Renal pelvis (tissue), 4 donors: ENCODE results near the gene SLC44A3. TPM values are rescaled to one million over a fixed set of nuclear protein-coding genes. Genes with fewer than 3 reads are reported as not detected.
"Not testable (repeated sequence)": the region's sequence is repeated elsewhere in the genome, so short reads cannot be mapped to it uniquely, and the experiment has no call there.

ENCODE experiments used
- DNase-seq: peaks from one replicate; pipeline ENCODE4 v3.0.0-alpha.2; 2013
- polyA plus RNA-seq, 3 donors: library from polyadenylated mRNA; unstranded; fragments of 120-200 nt; gene quantifications; one replicate each; pipeline ENCODE4 v1.2.1, GENCODE V29; 2013; ENCODE audit not compliant: insufficient read length in 3 of 3

The SLC44A3 gene
- polyA plus RNA-seq, 3 donors, result 52.8 to 88.6 (median 62.1) TPM

DNA sequence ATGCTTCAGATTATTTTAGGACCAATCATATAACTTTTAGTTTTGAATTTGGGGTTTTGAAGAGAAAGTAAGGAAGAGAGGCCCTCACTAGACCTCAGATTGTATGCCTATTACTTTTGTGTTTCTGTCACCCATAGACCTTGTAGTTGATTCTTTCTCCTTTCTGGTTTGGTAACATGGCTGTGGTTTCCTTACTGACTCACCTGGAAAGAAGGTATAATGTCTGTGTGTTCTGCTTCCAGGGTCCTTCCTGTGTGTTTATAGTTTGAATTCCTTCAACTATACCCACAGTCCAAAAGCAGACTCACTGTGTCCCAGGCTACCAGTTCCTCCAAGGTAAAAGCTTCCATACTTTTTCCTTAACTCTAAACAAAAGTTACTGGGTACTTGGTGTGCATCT is 8.1 kb downstream of the SLC44A3 start:
- DNase-seq, result no peak

DNA sequence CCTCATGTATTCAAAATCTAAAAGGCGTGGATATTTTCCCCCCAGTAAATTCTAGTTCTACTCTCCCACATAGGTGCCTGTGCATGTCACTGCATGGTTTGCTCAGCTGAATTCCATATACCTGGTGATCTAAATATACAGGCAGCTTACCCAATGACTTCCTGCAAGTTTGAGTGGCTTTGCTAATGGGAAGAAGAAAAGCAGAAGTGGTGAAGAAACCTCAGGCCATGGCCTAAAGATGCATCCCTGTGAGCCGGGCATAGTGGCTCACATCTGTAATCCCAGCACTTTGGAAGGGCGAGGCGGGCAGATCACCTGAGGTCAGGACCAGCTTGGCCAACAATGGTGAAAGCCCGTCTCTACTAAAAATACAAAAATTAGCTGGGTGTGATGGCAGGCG is 11.5 kb downstream of the SLC44A3 start:
- no peak for DNase-seq

DNA sequence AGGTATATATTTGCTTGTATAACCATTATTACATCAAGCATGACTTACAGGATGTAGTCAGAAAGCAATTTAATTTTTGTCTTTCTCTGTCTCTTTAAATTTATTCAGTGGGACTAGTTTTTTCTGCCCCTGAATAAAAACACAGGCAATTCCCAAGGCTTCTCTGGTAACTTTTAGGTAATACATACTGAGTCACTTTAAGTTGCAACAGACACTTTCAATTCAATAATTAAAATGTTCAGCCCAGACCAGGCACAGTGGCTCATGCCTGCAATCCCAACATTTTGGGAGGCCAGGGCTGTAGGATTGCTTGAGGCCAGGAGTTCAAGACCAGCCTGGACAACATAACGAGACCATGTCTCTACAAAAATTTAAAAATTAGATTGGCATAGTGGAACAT is 12.3 kb downstream of the SLC44A3 start:
- no peak for DNase-seq

DNA sequence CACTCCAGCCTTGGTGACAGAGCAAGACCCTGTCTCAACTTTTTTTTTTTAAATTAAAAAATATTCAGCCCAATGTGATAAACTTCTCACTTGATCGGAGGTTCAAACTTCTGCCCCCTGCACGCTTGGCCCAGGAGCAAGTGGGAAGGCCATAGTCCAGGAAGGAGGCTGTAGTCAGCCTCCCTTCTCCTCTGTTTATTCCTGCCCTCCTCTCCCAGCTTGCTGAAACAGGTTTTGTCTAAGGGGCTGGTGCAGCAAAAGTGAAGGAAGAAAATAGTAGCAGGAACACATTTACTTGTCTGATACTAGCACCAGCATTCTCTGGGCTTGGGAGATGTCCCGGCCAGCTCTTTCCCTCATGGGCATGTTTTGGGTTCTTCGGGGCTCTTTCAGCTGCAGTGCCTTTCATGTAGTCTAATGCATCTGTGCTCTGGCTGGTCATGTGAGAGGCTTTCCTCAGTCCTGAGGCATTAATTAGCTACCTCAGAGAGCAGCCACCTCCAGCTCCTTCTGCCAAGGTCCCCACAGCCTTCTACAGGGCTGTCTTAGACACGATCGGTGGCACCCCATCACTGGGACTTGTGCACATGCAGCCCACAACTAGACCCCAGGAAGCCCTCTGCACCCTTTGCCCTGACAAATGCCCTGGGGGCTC is 12.9 kb downstream of the SLC44A3 start:
- DNase-seq, result no peak

DNA sequence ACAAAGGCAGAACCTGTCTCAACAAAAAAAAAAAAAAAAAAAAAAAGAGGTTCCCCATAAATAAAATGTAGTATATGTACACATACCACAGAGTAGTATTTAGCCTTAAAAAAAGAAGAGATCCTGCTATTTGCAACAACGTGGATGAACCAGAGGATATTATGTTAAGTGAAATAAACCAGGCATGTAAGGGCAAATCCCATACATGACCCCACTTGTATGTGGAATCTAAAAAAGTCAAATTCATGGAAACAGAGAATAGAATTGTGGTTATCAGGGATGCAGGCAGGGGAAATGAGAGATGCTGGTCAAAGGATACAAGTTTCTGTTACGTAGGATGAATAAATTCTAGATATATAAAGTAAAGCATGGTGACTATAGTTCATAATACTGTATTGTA is 16.7 kb downstream of the SLC44A3 start:
- DNase-seq, result no peak

DNA sequence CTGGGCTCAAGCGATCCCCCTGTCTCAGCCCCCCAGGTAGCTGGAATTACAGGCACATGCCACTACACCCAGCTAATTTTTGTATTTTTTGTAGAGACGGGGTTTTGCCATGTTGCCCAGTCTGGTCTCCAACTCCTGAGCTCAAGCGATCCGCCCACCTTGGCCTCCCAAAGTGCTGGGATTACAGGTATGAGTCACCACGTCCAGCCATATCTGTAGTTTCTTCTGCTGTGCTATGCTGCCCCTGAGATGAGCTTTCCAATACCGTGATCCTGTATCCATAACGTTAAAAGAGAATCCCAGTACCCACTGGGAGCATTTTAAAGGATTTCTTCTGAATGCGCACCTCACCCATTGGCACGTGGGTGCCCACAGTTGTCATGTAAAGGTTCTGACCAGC is 20.2 kb downstream of the SLC44A3 start:
- DNase-seq, result not testable (repeated sequence)

DNA sequence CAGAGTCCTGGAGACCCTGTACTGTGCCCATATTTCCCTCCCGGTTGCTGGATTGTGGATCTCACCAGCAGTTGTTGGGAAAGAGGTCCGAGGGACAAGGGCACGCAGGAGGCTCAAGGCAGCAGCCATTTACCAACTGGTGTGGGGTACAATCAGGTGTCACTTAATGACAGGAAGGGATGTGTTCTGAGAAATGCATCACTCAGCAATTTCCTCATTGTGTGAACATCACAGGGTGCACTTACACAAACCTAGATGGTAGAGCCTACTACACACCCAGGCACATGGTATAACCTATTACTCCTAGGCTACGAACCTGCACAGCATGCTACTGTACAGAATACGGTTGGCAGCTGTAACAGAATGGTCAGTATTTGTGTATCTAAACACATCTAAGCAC is 20.7 kb downstream of the SLC44A3 start:
- DNase-seq, result no peak

DNA sequence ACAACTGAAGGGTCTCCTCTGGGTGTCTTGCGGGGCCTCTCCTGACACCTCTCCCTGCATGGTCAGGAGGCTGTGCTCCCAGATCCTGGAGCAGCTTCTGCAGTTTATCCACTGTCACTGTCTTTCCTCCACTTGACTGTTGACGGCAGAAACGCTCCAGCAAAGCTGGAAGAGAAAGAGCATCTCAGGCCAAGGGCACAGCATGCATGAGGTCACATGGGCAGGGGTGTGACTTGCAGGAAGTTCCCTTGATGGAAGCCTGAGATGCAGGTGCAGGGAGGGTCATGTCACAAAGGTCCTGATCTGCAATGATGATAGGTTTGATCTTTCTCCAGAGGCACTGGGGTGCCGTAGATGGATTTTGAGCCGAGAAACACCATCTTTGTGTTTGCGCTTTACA is 23.3 kb downstream of the SLC44A3 start:
- DNase-seq, result no peak

DNA sequence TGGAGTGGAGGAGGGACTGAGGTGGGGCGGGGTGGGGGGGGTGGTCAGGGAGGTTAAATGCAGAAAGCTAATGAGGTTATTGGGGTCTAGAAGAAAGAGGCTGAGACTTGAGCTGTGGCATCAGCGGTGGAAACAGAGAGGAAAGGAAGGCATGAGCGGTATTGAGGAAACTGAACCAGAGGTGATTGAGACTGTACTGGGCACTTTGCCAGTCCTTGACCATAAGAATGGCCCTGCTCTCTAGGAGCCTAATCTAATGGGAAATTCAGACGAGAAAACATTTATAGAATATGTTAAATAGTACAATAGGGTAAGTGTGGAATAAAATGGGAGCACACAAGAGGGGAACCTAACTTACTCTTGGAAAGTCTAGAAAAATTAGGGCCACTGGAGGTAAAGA is 23.7 kb downstream of the SLC44A3 start:
- DNase-seq, result no peak

DNA sequence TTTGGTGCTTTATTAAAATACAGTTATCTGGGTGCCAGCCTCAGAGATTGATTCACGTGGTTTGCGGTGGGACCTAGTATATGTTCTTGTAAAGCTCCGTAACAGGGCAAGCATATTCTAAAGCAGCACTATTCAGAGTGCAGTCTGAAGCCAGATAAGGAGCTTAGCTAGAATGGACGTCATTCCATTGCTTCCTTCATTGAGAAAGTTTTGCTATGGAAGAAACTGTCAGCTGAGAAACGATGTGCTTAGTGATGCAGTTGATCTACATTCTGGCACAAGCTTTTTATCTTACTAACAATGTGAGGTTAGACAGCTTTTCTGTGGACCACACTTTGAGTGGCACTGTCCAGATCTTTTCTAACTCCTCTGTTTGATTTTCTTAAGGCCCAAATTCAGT is 26.2 kb downstream of the SLC44A3 start:
- DNase-seq, result no peak

DNA sequence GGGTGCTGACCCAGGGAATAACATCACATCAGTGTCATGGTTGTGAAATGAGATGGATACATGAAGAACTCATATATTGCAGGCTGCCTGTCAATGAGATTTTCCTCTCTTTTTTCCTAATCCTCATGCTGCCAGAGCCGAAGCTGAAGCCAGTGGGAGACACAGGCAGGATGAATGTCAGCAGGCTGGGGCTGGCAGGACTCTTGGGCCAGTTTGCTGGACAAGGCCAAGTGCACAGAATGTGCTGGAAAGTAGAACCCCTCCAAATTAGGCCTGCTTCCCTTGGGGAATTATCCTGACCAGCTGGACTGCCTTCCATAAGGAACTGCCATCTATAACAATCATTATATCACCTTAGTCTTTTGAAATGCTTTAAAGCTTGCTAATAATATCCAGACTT is 31.4 kb downstream of the SLC44A3 start:
- DNase-seq, result no peak

DNA sequence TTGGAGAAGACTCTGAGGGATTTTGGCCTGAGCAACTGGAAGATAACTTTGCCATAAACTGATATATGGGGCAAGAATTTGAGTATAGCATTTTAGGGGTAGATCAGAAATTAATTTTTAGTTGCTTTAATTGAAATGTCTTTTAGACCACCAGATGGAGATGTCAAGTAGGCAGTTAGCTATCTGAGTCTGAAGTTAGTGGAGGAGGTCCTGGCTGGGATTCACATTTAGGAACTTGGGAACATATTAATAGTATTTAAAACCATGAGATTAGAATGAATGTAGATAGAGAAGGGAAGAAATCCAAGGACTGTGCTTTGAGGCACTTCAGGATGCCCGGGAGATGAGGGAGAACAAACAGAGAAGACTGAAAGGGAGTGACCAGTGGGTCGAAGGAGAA is 32.6 kb downstream of the SLC44A3 start:
- DNase-seq, result no peak

DNA sequence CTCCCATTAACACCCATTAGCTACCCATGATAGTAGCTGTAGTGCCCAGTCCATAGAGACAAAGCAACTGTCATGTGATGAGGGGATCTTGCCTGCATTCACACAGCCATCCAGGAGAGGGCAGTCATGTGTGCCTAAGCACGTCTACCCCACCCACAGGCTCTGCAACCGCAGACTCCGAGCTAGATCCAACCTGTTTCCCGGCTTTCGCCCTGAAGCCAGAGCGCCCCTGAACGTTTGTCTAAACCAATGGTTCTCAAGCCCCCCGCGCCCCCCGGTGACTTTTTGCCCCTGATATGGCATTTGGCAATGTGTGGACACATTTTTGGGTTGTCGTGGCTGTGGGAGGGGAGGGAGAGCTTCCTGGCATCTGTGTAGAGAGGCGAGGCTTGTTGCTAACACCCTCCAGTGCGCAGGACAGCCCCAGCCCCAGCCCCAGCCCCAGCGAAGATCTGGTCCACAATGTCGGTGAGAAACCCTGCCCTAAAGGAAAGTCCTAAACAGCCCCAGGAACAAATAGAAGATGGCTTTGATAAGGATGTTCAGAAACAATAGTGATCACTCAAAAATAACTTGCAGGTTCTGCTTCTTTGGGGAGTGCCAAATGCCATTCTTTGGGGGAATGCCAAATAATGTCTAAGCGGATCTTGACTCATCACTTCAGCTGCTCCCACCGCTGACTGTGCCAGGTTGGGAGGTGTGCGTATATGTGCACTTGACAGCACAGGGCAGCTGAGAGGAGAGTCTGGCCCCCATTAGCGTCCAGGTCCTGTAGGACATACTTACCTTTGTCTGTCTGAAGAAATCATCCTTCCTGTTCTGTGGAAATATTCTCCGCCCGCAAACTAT is 34.5 kb downstream of the SLC44A3 start:
- DNase-seq, result peak; percentile 84

DNA sequence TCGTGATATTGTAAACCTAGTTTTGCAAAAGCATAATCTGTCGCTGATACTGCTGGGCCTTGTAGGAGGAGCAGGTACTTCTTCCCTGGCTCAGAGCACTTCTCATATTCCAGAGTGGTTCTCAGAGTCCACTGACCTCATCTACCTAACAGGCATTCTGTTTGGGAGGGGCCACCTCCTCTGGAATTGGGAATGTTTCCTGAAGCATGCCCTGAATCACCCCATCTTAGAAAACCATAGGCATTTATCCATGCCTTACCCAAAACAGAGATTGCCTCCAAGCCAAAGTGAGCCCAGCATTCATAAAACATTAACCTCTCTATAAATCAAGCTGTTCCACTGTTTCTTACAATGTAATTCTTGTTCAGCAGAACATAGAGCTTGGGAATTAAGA is 35.1 kb downstream of the SLC44A3 start:
- DNase-seq, result no peak

DNA sequence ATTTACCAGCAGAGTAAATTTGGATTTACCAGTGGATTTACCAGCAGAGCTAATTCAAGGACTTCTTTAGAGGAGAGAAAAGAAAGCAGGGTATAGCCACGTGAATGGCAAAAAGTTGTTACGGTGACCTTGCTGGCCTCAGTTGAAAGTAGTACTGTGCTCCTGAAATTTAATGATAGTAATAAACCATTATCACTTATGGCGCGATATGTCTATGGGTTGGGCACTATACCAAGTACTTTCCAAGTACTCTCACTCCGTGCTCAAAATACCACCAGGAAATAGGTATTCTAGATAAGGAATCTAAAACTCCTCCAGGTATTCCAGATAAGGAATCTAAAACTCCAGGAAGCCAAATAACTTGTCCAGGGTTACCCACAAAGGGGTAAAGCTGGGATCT is 35.8 kb downstream of the SLC44A3 start:
- no peak for DNase-seq

DNA sequence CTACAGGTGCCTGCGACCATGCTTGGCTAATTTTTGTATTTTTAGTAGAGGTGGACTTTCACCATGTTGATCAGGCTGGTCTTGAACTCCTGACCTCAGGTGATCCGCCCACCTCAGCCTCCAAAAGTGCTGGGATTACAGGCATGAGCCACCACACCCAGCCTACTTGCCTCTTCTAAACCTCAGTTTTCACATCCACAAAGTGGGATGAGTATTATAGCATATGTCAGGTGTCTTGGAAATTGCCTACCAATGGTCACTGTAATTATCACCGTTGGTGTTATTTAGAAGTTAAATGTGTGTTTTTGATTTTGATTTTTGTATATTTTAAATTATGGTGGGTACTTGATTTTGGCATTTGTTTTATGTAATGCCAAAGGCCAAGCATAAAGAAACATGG is 36.7 kb downstream of the SLC44A3 start:
- DNase-seq, result no peak

DNA sequence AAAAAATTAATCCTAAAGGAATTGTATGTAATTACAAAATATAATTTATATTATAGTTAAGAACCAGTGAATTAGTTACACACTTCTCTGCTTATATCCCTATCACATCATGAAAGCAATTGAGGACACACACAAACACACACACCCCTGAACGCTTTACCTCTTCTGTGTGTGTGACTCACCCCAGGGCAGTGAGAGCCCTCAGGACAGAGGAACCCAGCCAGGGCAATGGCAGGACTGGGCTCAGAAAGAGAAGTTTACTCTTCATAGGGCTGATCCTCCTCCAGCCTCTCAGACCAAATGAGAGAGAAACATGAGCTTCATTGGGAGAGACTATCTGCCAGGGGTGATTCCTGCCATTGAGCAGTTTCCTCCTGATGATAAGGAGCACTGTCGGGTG is 38.1 kb downstream of the SLC44A3 start:
- DNase-seq, result no peak

DNA sequence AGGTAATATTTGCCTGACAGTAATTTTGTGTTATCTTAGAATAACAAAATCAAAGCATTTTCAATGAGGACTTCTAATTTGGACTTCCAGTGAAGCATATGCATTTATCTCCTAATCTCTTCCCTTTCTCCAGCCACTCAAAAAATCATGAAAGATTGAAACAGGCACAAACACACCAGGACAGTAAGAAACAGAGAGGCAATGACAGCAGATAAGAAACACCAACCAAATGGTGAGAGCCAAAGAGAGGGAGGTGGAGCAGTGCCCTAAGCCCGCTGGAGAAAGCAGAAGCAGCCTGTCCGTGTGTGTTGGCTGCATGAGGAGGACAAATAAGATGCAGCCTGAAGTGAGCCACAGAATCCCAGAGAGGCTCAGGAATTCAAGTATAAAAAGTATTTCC is 39.0 kb downstream of the SLC44A3 start:
- DNase-seq, result no peak

DNA sequence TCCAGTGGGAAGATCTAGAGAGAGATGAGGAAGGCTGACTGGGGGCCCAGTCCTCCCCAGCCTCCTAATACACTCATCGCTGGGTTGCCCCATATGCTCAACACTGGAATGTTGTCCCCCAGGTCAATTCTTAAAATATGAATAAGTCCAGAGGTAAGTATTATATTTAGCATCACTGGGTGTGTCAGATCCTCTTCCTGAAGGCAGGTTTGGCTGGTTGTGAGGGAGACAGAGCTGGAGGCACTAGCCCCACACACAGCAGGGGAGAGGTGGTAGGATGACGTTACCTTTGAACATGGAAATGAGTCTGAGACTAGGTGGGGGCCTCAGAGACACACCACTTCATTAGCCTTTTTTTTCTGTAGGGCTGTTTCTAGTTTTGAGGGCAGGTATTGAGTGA is 42.6 kb downstream of the SLC44A3 start:
- no peak for DNase-seq

DNA sequence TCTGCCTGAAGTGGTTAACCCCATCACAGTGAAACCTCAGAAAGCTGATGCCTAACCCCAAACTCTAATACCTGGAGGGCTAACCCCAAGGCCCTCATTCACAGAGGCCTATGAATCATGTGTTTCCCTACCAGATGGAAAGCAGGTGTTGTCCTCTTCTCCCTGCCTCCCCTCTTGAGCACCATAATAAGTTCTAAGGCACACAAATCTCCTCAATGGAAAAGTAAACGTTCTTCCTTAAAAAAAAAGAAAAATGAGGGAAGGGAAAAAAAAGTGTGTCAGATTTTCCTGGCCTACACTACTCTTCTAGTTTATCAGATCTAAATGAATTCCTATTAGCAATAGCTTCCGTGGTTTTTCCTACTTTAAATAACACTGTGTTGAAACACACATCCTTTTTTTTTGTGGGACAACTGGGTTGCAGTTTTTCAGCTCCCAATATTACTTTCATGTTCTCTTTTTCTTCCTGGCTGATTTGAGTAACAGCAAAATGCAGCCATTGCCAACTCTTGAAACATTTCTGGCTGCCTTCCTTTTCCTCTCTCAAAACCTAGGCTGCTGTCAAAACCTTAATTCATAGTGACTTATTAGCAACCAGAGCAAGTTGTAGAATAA is 43.2 kb downstream of the SLC44A3 start:
- DNase-seq, result no peak

DNA sequence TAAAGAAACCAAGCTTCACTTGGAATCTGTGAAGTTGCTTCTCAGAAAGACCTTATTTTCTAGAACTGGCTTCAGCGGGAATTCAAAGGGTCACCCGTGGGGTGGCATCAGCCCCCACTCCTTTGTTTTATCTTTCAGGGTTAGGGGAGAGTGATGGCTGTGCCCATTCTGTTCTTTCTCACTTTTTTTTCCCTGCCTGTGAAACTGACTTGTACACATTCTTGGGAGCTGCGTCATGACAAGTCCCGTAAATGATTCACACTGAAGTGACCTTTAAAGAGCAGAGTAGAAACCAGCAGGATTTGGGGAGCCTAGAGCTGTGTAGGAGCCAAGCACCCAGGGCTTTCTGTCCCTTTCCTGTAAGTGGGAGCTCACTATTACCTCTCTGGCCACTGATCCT is 43.8 kb downstream of the SLC44A3 start:
- peak; percentile 73 for DNase-seq

DNA sequence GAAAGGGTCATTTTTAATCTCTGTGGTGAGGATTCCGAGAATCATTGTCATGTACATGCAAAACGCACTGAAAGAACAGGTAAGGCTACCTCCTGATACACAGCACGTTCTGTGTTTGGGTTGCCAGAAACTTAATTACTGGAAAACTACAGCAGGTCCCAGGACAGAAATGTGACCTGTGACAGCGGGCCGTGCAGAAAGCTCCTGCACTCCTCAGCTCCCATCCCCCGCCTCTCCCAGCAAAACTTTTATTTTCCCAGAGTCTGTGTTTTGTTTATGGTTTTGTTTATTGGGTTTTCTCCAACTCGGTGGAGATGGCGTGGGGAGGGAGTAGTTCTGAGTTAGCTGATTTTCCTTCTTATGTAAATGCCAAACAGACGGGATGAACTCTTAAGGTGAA is 44.7 kb downstream of the SLC44A3 start:
- DNase-seq, result no peak

DNA sequence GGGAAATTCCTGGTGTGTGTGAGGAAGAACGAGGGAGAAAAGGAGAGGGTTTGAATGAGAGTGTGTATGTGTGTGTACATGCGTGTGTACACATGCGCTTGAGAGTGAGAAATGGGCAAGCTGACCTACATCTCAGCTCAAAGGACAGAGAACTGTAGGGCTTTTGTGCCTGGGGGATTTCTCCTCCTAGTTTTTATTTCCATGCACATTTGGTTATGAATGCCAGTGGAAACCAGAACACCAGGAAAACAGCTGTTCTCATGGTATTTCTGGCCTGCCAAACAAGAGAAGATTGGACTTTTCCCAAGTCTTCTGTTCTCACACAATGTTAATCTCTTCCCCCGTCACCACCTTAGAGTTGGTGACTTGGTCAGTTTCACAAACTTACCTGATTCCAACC is 45.2 kb downstream of the SLC44A3 start:
- no peak for DNase-seq
